Measurements from ENCODE around the gene RNF212. TPM values are rescaled to one million over a fixed set of nuclear protein-coding genes. Genes with fewer than 3 reads are reported as not detected.

Gene RNF212
- total and polyA plus RNA-seq, 9 of the 15 experiments (the other 6 are each of a cell fraction or from before 2014, with no cell fraction given): 0.04 TPM; not detected in 8

- no peaks in the 10 kb centered on the region for H4K20me1 ChIP-seq (replicated peaks; ENCODE audit: control insufficient read depth, insufficient read depth, low read length)
Measured at GRCh38 chr4:1052231-1052671, 61.1 kb downstream of the RNF212 start.

More at GRCh38 chr4:1052231-1052671, 61.1 kb downstream of the RNF212 start:
- Histone ChIP-seq H3K79me2 (ENCODE audit: control insufficient read depth, insufficient read depth, low read length) (no peaks in the 10 kb centered on the region), H3K27ac (ENCODE audit: extremely low read depth, low read depth, low read length) (no peak overlapping the region), H3K4me1 (replicated peaks in 1 of 2; ENCODE audit: control insufficient read depth in 2 of 2, insufficient read depth in 2 of 2, low read length in 2 of 2) (peaks cover 3 to 44% of the 10 kb centered on the region in 2 experiments; a peak in 2 of 5 replicates), H3K4me2 (ENCODE audit: insufficient read depth, low read length) (no peak overlapping the region), H3K9me3 (replicated peaks; ENCODE audit: control insufficient read depth, insufficient read depth, low read depth, low read length) (peaks cover 3% of the 10 kb centered on the region), H3K4me3 (no peak overlapping the region), H3K36me3 (ENCODE audit: control insufficient read depth, insufficient read depth, low read length) (no peaks in the 10 kb centered on the region), H3K9ac (ENCODE audit: insufficient read depth in 1 of 2, low read depth in 2 of 2, low read length in 2 of 2) (no peak overlapping the region), H3K9me1 (ENCODE audit: control insufficient read depth, insufficient read depth, low read length) (no peaks in the 10 kb centered on the region), H3K27me3 (ENCODE audit: control insufficient read depth in 2 of 2, insufficient read depth in 2 of 2, low read length in 2 of 2) (peaks cover 41 to 82% of the 10 kb centered on the region in 2 experiments), H2AFZ (ENCODE audit: low read depth, low read length) (no peak overlapping the region)
- 9% methylated on average over 12 of the region's 15 CpGs for WGBS (ENCODE audit: insufficient coverage, low coverage, missing lambda C conversion rate)
- DNase-seq (ENCODE audit: extremely low read depth in 1 of 4, low spot score in 3 of 4): no peak
- no peak for FAIRE-seq
- TF ChIP-seq ZNF280B (CRISPR knock-in tag; IDR thresholded peaks at IDR 0.05) (no peak), FOXJ3 (CRISPR knock-in tag; IDR thresholded peaks at IDR 0.05) (no peak), NR1H2 (CRISPR knock-in tag; IDR thresholded peaks at IDR 0.05) (no peak), EGR1 (conservative IDR thresholded peaks at IDR 0.05) (0 out of 2 replicates have a peak, but pooled peaks have one; percentile 7), SETDB1 (IDR thresholded peaks at IDR 0.05; ENCODE audit: low read length) (no peak), ZNF140 (CRISPR knock-in tag; IDR thresholded peaks at IDR 0.05) (no peak)
- POLR2A ChIA-PET: no interaction called here
- CTCF ChIA-PET (ENCODE audit: low intra/inter-chr PET ratio): no interaction called here
- BruUV-seq (replicated peaks): no TSS peak
- no peak for ATAC-seq
- in situ Hi-C loops (cut with MboI): no loop called here
- intact Hi-C loops (cut with micrococcal nuclease): no loop called here

Data from K562 (cell line).